B cell (primary cell): ENCODE measurements around the gene KCNN2.

Experiments
- CTCF ChIP-seq: fragments of 200-600 bp; IDR thresholded peaks from one replicate; pipeline ENCODE4 v1.8.0; 2022; ENCODE audit warnings: antibody characterized with exemption, mild to moderate bottlenecking
- EZH2 ChIP-seq: IDR thresholded peaks from 2 replicates; pipeline ENCODE4 v1.6.1; 2012; ENCODE audit warnings: borderline replicate concordance, low read depth, mild to moderate bottlenecking, moderate library complexity, low read length; ENCODE audit not compliant: insufficient read depth, poor library complexity, severe bottlenecking

- no peak for TF ChIP-seq CTCF
- TF ChIP-seq EZH2, result no peak
These were observed 96.9 kb downstream of the KCNN2 start for GRCh38 chr5:114458726-114459125.
